Sigmoid colon (tissue), 4 donors: ENCODE results near the gene MCFD2.

Experiments
- POLR2A ChIP-seq, 2 donors: fragments of 450-650 bp; IDR thresholded peaks; one replicate each; pipeline ENCODE4 v1.6.1; 2016; ENCODE audit warnings: antibody characterized with exemption in 2 of 2, mild to moderate bottlenecking in 2 of 2, moderate library complexity in 2 of 2
- POLR2AphosphoS5 ChIP-seq, 4 donors: sonication (generic); formaldehyde crosslinking; IDR thresholded peaks; one replicate each; pipeline ENCODE4 v1.6.1; 2017; ENCODE audit warnings: antibody characterized with exemption in 4 of 4
- TF ChIP-seq, protein P1 (sequence below), 4 experiments: fragments of 450-650 bp in 3 of 4; fragments of 200-600 bp in 1 of 4; IDR thresholded peaks; one replicate each; pipeline ENCODE4 v1.5.1; 2016 to 2019; ENCODE audit warnings: antibody characterized with exemption in 4 of 4, mild to moderate bottlenecking in 3 of 4, moderate library complexity in 2 of 4

DNA sequence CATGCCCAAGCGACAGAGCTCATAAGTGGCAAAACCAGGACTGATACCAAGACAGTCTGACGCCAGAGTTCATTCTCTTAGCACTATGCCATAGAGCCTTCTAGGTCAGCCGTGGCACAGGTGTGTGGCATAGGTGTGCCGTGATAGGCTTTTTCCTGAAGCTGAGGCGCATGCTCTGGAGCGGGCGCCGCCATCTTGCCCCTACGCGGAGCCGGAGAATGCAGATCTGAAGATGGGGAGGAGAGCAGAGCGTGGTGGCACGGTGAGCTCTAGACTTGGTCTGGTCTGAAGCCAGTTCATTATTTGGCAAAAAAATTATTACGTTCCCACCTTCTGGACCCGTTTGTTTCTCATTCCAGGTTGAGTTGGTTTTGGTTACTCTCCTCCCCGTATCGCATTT lies 16.6 kb downstream of the MCFD2 start:
- TF ChIP-seq, protein P1, sequence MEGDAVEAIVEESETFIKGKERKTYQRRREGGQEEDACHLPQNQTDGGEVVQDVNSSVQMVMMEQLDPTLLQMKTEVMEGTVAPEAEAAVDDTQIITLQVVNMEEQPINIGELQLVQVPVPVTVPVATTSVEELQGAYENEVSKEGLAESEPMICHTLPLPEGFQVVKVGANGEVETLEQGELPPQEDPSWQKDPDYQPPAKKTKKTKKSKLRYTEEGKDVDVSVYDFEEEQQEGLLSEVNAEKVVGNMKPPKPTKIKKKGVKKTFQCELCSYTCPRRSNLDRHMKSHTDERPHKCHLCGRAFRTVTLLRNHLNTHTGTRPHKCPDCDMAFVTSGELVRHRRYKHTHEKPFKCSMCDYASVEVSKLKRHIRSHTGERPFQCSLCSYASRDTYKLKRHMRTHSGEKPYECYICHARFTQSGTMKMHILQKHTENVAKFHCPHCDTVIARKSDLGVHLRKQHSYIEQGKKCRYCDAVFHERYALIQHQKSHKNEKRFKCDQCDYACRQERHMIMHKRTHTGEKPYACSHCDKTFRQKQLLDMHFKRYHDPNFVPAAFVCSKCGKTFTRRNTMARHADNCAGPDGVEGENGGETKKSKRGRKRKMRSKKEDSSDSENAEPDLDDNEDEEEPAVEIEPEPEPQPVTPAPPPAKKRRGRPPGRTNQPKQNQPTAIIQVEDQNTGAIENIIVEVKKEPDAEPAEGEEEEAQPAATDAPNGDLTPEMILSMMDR (IDR thresholded peaks at IDR 0.05): no peak
- TF ChIP-seq POLR2A (IDR thresholded peaks at IDR 0.05) (no peak), POLR2AphosphoS5 (IDR thresholded peaks at IDR 0.05) (no peak)
